Measurements from ENCODE around the gene PPP6R2.

Gene PPP6R2

GRCh38 chr22:50447576-50448551 is 104.7 kb downstream of the PPP6R2 start:
- DNase-seq (ENCODE audit: low read depth) = no peak

- DNase-seq (ENCODE audit: low read depth) = no peak
Measured at GRCh38 chr22:50452649-50453048, 109.5 kb downstream of the PPP6R2 start.

- no peak for DNase-seq (ENCODE audit: low read depth)
Measured at GRCh38 chr22:50454556-50455075, 111.5 kb downstream of the PPP6R2 start.

GRCh38 chr22:50455201-50455600 is 112.1 kb downstream of the PPP6R2 start:
- DNase-seq (ENCODE audit: low read depth) = no peak

GRCh38 chr22:50456026-50456425 is 112.9 kb downstream of the PPP6R2 start:
- no peak for DNase-seq (ENCODE audit: low read depth)

- no peak for DNase-seq (ENCODE audit: low read depth)
Measured at GRCh38 chr22:50456466-50457234, 113.5 kb downstream of the PPP6R2 start.

- no peak for DNase-seq (ENCODE audit: low read depth)
Measured at GRCh38 chr22:50459016-50459415, 115.9 kb downstream of the PPP6R2 start.

- no peak for DNase-seq (ENCODE audit: low read depth)
Measured at GRCh38 chr22:50459496-50460140, 116.5 kb downstream of the PPP6R2 start.

- DNase-seq (ENCODE audit: low read depth) = no peak
Measured at GRCh38 chr22:50460938-50461337, 117.8 kb downstream of the PPP6R2 start.

GRCh38 chr22:50461536-50461935 is 118.4 kb downstream of the PPP6R2 start:
- DNase-seq (ENCODE audit: low read depth) = no peak

- DNase-seq (ENCODE audit: low read depth) = no peak
Measured at GRCh38 chr22:50461979-50462540, 118.9 kb downstream of the PPP6R2 start.

GRCh38 chr22:50463188-50463900 is 120.2 kb downstream of the PPP6R2 start:
- DNase-seq (ENCODE audit: low read depth) = no peak

GRCh38 chr22:50464451-50464850 is 121.3 kb downstream of the PPP6R2 start:
- DNase-seq (ENCODE audit: low read depth) = no peak

GRCh38 chr22:50465066-50465930 is 122.2 kb downstream of the PPP6R2 start:
- no peak for DNase-seq (ENCODE audit: low read depth)

GRCh38 chr22:50467341-50467740 is 124.2 kb downstream of the PPP6R2 start:
- DNase-seq (ENCODE audit: low read depth) = no peak

- no peak for DNase-seq (ENCODE audit: low read depth)
Measured at GRCh38 chr22:50467773-50468440, 124.8 kb downstream of the PPP6R2 start.

- DNase-seq (ENCODE audit: low read depth) = no peak
Measured at GRCh38 chr22:50468626-50469025, 125.5 kb downstream of the PPP6R2 start.

- no peak for DNase-seq (ENCODE audit: low read depth)
Measured at GRCh38 chr22:50469377-50470305, 126.5 kb downstream of the PPP6R2 start.

- DNase-seq (ENCODE audit: low read depth) = no peak
Measured at GRCh38 chr22:50470491-50470890, 127.4 kb downstream of the PPP6R2 start.
